ENCODE data around the gene MFRP. TPM values are rescaled to one million over a fixed set of nuclear protein-coding genes. Genes with fewer than 3 reads are reported as not detected.
A peak's percentile ranks its signal among the peaks of the same experiment; 100 is the strongest.

MFRP gene
- total RNA-seq, 2 donors from 2014 or later: not detected

DNA sequence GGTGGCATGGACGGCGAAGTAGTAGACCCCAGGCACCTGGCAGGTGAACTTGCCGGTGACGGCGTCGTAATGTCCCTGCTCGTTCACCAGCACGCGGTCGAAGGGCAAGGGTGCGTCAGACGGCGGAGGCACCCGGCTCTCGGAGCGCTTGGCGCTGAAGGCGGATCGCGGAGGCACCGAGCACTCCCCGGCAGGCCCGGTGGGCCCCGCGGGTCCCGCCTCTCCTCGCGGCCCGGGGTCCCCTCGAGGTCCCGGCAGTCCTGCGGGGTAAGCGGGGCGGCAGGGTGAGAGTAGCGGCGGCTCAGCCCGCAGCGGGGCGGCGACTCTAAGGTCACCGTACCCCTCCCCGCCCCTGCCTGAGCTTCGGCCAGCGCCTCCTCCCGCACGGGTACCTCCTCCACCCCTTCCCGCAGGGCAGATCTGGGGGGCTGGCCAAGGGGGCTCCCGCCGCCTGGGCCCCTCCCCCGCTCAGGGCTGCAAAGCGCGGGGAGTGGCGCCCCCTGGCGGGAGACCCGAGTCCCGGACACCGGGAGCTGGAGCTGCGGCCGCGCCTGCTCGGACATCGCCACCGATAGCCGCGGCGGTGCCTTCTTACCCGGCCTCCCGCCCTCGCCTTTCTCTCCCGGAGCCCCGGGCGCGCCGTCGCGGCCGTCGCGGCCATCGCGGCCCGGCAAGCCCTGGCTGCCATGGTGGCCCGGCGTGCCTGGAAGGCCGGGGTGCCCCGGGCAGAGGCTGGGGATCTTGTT, 6.7 kb downstream of the MFRP start:
- peak overlapping the region; percentile 33 to 41 for H3K4me3 ChIP-seq
- peak overlapping the region; percentile 69 to 78 for H3K27ac ChIP-seq
- H3K9me3 ChIP-seq: no peaks in the 10 kb centered on the region
- TF ChIP-seq POLR2A (IDR thresholded peaks at IDR 0.05) (no peak), CTCF (IDR thresholded peaks at IDR 0.05) (peak; percentile 80 to 95 (median 82))
- DNase-seq (ENCODE audit: low spot score): no peak
- H3K27me3 ChIP-seq (replicated peaks; ENCODE audit: insufficient read depth): no peaks in the 10 kb centered on the region
- H3K4me1 ChIP-seq (replicated peaks): peaks cover 19% of the 10 kb centered on the region
- 13% methylated on average over 14 of the region's 86 CpGs for WGBS
- no peaks in the 10 kb centered on the region for H3K36me3 ChIP-seq
- intact Hi-C loops (cut with DNase I): loop anchor here (2.0 kb wide), 1 partner anchor 133 kb away; the partner anchor contains the start of gene CBL

- TF ChIP-seq CTCF (IDR thresholded peaks at IDR 0.05): no peak
- Histone ChIP-seq H3K4me1 (replicated peaks) (peaks cover 20% of the 10 kb centered on the region), H3K27ac (peak overlapping the region in 1 of 2 donors; percentile 18), H3K4me3 (peak overlapping the region in 1 of 2 donors; percentile 41), H3K9me3 (no peaks in the 10 kb centered on the region), H3K36me3 (no peaks in the 10 kb centered on the region), H3K27me3 (replicated peaks; ENCODE audit: insufficient read depth) (no peaks in the 10 kb centered on the region)
- 48% methylated on average over 11 of the region's 11 CpGs for WGBS
- intact Hi-C loops (cut with DNase I): loop anchor here (2.0 kb wide), 1 partner anchor 132 kb away; the partner anchor contains the start of gene CBL
- no peak for DNase-seq (ENCODE audit: low spot score)
Observed at GRCh38 chr11:119338965-119339588, 7.4 kb downstream of the MFRP start.

DNA sequence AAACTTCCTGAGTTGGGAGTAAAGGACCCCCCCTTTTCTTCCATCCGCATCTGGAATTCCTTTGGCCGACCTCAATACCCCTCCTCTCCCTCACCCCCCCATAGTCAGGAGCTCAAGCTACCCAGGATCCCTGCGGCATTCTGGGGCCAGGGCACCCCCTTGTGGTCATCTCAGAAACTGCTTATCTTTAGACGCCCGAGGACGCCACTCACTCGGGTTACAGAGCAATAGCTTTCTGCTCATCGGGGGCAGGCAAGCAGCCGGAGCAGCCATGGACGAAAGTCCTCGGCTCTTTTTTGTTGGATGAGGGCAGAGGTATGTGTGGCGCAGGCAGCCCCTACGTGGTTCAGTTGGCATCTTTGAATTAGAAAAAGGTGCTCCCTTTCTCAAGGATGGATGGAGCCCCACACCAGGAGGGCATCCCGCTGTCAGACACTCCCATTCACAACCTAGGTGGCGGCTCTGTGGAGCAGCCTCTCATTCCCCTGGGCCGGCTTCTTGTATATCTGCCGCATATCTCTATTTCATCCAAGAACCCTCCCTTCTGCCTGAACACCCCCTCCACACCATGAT, 8.1 kb downstream of the MFRP start:
- intact Hi-C loops (cut with DNase I): loop anchor here (2.0 kb wide), 1 partner anchor 132 kb away; the partner anchor contains the start of gene CBL
- Histone ChIP-seq H3K9me3 (no peaks in the 10 kb centered on the region), H3K27me3 (replicated peaks; ENCODE audit: insufficient read depth) (no peaks in the 10 kb centered on the region), H3K27ac (peak overlapping the region in 1 of 2 donors; percentile 18), H3K4me1 (replicated peaks) (peaks cover 20% of the 10 kb centered on the region), H3K4me3 (no peak overlapping the region), H3K36me3 (no peaks in the 10 kb centered on the region)
- WGBS: 19% methylated on average over 17 of the region's 17 CpGs
- peak; percentile 50 for DNase-seq (ENCODE audit: low spot score)
- peak; percentile 38 for TF ChIP-seq POLR2AphosphoS5 (IDR thresholded peaks at IDR 0.05)
- TF ChIP-seq POLR2A (IDR thresholded peaks at IDR 0.05): no peak
- TF ChIP-seq CTCF (IDR thresholded peaks at IDR 0.05): peak; percentile 70 to 79 (median 72)

DNA sequence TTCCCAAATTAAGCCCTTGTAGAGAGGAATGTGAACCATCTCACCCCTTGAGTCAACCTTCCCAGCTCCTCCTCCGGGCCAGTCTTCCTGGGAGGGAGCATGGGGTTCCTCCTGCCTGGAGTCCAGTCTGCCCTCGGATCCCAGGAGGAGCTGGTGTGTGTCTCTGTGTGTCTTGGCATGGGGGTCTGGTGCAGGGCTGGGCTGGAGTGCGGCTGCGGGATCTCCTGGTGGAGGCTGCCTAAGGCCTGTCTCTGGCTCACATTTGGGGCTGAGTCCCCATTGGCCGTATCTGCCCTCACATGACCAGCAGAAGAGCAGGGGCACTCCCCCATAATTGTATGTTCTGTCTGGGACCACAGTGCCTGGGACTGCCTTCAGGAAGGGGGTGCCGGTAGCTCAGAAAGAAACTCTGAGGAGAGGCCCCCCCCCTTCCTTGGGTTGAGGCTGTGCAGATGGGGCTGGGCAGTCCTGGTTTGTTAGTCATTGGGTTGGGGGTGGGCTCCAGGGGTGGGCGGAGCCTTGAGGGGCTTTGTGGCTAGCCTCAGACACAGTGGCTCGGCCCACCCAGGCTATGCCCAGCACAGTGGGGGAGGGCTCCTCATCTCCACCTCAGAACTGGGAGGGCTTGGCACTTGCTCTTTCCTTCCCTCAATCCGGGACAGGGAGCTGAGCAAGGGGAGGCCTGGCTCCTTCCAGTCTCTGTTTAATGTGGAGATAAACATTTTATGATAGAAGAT, 8.8 kb downstream of the MFRP start:
- no peak overlapping the region for H3K4me3 ChIP-seq
- no peak for DNase-seq (ENCODE audit: low spot score)
- 36% methylated on average over 9 of the region's 9 CpGs for WGBS
- intact Hi-C loops (cut with DNase I): loop anchor here (2.0 kb wide), 1 partner anchor 131 kb away; the partner anchor contains the start of gene CBL
- no peak for TF ChIP-seq CTCF (IDR thresholded peaks at IDR 0.05)
- TF ChIP-seq POLR2AphosphoS5 (IDR thresholded peaks at IDR 0.05): no peak
- TF ChIP-seq POLR2A (IDR thresholded peaks at IDR 0.05): no peak
- no peak overlapping the region for H3K27ac ChIP-seq
- H3K27me3 ChIP-seq (replicated peaks; ENCODE audit: insufficient read depth): no peaks in the 10 kb centered on the region
- peaks cover 20% of the 10 kb centered on the region for H3K4me1 ChIP-seq (replicated peaks)
- H3K9me3 ChIP-seq: no peaks in the 10 kb centered on the region
- H3K36me3 ChIP-seq: no peaks in the 10 kb centered on the region
